Fibroblast of mammary gland (primary cell): Measurements from ENCODE around the gene CNOT1.

Experiments used
- DNase-seq: peaks from one replicate; pipeline ENCODE4 v3.0.0-alpha.2; 2010; ENCODE audit warnings: low read depth
- H3K4me3 ChIP-seq: 2 replicates; pipeline ENCODE4 v1.5.1; 2011; ENCODE audit warnings: low read depth, mild to moderate bottlenecking, low read length, moderate library complexity; ENCODE audit not compliant: control insufficient read depth
- TF ChIP-seq, protein P1 (sequence below): conservative IDR thresholded peaks from 2 replicates; pipeline ENCODE4 v1.5.1; 2011; ENCODE audit warnings: low read depth, low read length, inconsistent platforms; ENCODE audit not compliant: control insufficient read depth, insufficient read depth

CNOT1 gene

GRCh38 chr16:58497935-58498334, 131.7 kb downstream of the CNOT1 start:
- TF ChIP-seq, protein P1, sequence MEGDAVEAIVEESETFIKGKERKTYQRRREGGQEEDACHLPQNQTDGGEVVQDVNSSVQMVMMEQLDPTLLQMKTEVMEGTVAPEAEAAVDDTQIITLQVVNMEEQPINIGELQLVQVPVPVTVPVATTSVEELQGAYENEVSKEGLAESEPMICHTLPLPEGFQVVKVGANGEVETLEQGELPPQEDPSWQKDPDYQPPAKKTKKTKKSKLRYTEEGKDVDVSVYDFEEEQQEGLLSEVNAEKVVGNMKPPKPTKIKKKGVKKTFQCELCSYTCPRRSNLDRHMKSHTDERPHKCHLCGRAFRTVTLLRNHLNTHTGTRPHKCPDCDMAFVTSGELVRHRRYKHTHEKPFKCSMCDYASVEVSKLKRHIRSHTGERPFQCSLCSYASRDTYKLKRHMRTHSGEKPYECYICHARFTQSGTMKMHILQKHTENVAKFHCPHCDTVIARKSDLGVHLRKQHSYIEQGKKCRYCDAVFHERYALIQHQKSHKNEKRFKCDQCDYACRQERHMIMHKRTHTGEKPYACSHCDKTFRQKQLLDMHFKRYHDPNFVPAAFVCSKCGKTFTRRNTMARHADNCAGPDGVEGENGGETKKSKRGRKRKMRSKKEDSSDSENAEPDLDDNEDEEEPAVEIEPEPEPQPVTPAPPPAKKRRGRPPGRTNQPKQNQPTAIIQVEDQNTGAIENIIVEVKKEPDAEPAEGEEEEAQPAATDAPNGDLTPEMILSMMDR, result no peak

DNA sequence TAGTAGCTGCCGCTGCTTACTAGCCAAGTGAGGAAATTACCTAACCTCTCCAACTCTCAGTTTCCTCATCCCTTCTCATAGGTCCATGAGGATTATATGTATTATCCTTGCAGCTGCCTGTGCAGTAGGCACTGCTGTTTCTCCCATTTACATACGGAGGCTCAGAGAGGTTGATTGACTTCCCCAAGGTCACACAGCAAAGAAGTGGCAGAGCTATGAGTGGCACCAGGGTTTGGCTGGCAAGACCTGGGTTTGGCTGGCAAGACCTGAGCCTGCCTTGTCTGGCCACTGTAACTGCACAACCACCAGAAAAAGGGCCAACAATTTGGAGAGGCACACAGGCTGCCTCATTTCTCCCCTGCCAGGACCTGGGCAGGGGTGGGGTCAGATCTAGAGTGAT, 132.2 kb downstream of the CNOT1 start:
- no peak for DNase-seq
- no peak overlapping the region for H3K4me3 ChIP-seq
- TF ChIP-seq, protein P1, result no peak

More at GRCh38 chr16:58497935-58498334, 131.7 kb downstream of the CNOT1 start:
- no peak overlapping the region for H3K4me3 ChIP-seq
- no peak for DNase-seq

DNA sequence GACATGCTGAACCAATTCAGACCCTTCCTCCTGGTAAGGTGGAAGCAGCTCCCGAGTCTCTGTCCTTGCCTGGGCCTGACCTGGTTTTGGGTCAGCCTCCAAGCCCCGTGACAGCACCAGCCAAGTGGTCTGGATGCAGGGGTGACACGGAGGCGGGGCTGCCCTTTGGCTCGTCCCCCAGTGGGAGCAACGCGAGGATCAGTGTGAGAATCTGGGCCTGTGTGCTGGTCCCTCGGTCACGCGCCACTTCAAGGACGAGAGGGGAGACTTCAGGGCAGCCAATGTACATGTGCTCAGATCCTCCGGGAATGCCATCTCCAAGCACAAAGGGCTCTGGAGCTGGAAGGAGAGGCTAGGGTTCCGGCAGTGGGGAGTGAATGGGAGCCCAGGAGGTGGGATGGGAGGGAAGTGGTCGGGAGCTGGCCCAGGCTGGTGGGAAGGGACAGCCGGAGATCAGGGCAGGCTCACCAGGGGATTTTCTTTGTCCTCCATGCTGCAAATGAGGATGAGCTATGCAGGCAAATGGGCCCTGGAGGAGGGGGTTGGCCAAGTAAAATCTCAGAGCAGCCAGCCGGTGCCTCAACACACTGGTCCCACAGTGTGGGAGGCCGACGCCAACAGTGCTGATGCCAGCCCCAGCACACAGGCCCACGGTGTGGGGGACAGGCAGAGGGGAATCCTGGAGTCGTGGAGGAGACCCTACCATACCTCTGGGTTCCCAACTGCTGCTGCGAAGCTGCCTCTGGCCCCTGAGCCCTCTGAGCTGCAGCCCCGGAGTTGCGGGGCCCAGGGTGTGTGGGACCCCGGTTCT, 133.9 kb downstream of the CNOT1 start:
- H3K4me3 ChIP-seq, result no peak overlapping the region
- TF ChIP-seq, protein P1, result no peak
- DNase-seq, result no peak

- peak; percentile 96 for DNase-seq
- H3K4me3 ChIP-seq, result no peak overlapping the region
- TF ChIP-seq, protein P1, result peak; percentile 71
Observed at GRCh38 chr16:58494981-58495520, 134.6 kb downstream of the CNOT1 start.

- TF ChIP-seq, protein P1, result no peak
Observed at GRCh38 chr16:58493756-58494431, 135.7 kb downstream of the CNOT1 start.

DNA sequence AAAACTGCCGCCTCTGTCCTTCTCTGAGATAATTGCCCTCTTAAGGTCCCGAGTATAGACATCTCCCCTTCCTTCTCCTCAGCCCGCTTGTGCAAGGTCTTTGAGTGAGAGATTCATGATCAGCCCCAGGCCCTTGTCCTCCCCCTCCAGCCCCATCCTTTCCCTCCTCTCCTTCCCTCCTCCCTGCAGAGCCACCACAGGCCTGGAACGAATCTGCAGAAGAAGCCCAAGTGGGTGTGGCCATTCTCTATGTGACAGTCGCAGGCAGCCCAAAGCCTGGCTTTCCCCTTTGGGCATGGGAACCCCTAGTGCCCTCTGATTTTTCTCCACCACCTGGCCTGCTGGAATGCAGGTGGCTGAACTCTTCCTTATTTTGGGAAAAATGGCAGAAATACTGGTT, 136.9 kb downstream of the CNOT1 start:
- TF ChIP-seq, protein P1, result no peak
- H3K4me3 ChIP-seq, result no peak overlapping the region
- no peak for DNase-seq

More at GRCh38 chr16:58493756-58494431, 135.7 kb downstream of the CNOT1 start:
- H3K4me3 ChIP-seq, result no peak overlapping the region
- no peak for DNase-seq
